Left lung (tissue), 10 donors: Measurements from ENCODE around the gene MEA1. TPM values are rescaled to one million over a fixed set of nuclear protein-coding genes. Genes with fewer than 3 reads are reported as not detected.

Experiments used
- ATAC-seq: fragments of 200-7000 bp; cut with Tn5 transposase; one replicate; pipeline ENCODE4 v1.9.1; 2020; ENCODE audit warnings: moderate library complexity
- DNase-seq, 4 donors: peaks; one replicate each; pipeline ENCODE4 v3.0.0-alpha.2; 2013 to 2020
- H3K27ac ChIP-seq, 2 donors: fragments of 200-600 bp; sonication (generic) in 1 of 2; one replicate each; pipeline versions ENCODE4 v1.5.0 to v1.8.0; 2020 to 2021
- H3K27me3 ChIP-seq, 2 donors: fragments of 200-600 bp; sonication (generic) in 1 of 2; one replicate each; pipeline versions ENCODE4 v1.5.0 to v1.8.0; 2020 to 2021
- H3K36me3 ChIP-seq, 2 donors: fragments of 200-600 bp; sonication (generic) in 1 of 2; one replicate each; pipeline versions ENCODE4 v1.5.0 to v1.8.0; 2020 to 2021
- H3K4me1 ChIP-seq, 2 donors: fragments of 200-600 bp; one replicate each; pipeline ENCODE4 v1.8.0; 2021
- H3K4me3 ChIP-seq, 2 donors: fragments of 200-600 bp; sonication (generic) in 1 of 2; one replicate each; pipeline versions ENCODE4 v1.5.0 to v1.8.0; 2020 to 2021; ENCODE audit warnings: mild to moderate bottlenecking in 1 of 2
- H3K9me3 ChIP-seq, 2 donors: fragments of 200-600 bp; sonication (generic) in 1 of 2; one replicate each; pipeline versions ENCODE4 v1.5.0 to v1.8.0; 2020 to 2021
- intact Hi-C, 2 donors: fragments of 100-400 bp; cut with DNase I; formaldehyde crosslinking; loops; one replicate each; pipeline versions ENCODE4 v1.11.2 to v1.14.2; 2022
- polyA plus RNA-seq, 6 donors: library from polyadenylated mRNA; unstranded; fragments of 120-200 nt; gene quantifications; one replicate each; pipeline ENCODE4 v1.2.1, GENCODE V29; 2013; ENCODE audit not compliant: insufficient read length in 6 of 6
- total RNA-seq, 2 donors: library from RNA; stranded (reverse); fragmentation: NEBNext Ultra II Directional; extraction: Animal tissue kit (Norgen Biotek cat#: 25700); gene quantifications; one replicate each; pipeline ENCODE4 v1.2.1, GENCODE V29; 2021
- TF ChIP-seq, protein P1 (sequence below), 2 donors: fragments of 200-600 bp; sonication (generic) in 1 of 2; IDR thresholded peaks; one replicate each; pipeline versions ENCODE4 v1.5.0 to v1.8.0; 2021; ENCODE audit warnings: antibody characterized with exemption in 2 of 2
- donor health status: DM: no; HTN: yes; CAD: no.
- donor health status: DM: no; HTN: no; CAD: no.

The MEA1 gene
- total and polyA plus RNA-seq, 8 donors, result 42.7 to 82.6 (median 76.4) TPM

DNA sequence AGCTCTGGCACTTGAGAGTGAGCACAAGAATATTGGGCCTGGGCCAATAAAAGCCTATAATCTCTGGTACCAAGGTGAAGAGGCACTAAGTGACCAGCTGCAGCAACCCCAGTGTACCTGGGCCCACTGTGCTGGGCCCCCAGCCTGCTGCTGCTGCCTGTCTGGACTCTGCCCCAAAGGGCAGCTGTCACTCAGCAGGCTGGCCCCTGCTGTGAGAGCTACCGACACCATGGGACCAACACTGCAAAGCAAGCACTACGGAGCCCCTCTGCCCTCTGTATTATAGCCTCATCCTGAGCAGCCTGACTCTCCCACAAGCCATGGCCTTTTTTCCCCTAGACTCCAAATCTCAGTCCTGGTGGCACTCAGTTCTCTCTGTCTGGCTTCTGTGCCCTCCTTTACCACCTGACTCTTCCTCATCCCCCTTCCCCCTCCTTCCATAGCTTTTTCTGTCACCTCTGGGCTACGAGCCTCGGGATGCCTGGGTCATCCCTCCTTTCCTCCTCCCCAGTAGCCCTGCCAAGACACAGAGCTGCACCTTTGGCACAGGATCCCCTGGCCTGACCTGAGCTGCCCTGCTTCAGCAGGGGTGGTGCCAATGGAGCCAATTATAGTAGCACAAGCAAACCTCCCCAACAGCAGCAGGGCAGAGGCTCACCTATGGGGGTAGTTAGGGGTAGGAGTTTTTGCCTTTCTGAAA, 21.9 kb upstream of the MEA1 start:
- ATAC-seq (no peak), DNase-seq (no peak)
- intact Hi-C loops, result no loop called here
- no peaks in the 10 kb centered on the region for H3K4me1 ChIP-seq
- H3K4me3 ChIP-seq, result no peak overlapping the region
- H3K27me3 ChIP-seq, result no peaks in the 10 kb centered on the region
- peaks cover 0 to 100% of the 10 kb centered on the region in 2 donors for H3K36me3 ChIP-seq
- no peak overlapping the region for H3K27ac ChIP-seq
- no peaks in the 10 kb centered on the region for H3K9me3 ChIP-seq
- TF ChIP-seq, protein P1, sequence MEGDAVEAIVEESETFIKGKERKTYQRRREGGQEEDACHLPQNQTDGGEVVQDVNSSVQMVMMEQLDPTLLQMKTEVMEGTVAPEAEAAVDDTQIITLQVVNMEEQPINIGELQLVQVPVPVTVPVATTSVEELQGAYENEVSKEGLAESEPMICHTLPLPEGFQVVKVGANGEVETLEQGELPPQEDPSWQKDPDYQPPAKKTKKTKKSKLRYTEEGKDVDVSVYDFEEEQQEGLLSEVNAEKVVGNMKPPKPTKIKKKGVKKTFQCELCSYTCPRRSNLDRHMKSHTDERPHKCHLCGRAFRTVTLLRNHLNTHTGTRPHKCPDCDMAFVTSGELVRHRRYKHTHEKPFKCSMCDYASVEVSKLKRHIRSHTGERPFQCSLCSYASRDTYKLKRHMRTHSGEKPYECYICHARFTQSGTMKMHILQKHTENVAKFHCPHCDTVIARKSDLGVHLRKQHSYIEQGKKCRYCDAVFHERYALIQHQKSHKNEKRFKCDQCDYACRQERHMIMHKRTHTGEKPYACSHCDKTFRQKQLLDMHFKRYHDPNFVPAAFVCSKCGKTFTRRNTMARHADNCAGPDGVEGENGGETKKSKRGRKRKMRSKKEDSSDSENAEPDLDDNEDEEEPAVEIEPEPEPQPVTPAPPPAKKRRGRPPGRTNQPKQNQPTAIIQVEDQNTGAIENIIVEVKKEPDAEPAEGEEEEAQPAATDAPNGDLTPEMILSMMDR (IDR thresholded peaks at IDR 0.05), result no peak

DNA sequence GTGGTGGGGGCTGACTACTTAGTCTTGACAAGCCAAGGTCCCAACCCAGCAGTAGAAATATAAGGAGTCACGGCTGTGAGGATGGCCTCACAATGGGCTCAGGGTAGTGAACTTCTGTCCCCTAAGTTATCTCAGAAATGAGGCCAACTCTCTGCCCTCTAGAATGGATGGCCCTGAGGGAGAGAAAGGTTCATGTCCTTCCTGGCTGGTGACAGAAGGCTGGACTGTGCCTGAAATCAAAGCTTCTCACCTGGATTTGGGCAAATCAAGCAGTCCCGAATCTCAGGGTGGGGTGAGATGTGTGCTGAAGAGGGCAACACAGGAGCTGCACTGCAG, 20.4 kb upstream of the MEA1 start:
- no peak for DNase-seq
- Histone ChIP-seq H3K27ac (no peak overlapping the region), H3K4me3 (no peak overlapping the region), H3K36me3 (peaks cover 0 to 100% of the 10 kb centered on the region in 2 donors), H3K27me3 (no peaks in the 10 kb centered on the region), H3K4me1 (no peaks in the 10 kb centered on the region), H3K9me3 (no peaks in the 10 kb centered on the region)
- no peak for ATAC-seq
- intact Hi-C loops, result no loop called here
- TF ChIP-seq, protein P1 (IDR thresholded peaks at IDR 0.05), result no peak

DNA sequence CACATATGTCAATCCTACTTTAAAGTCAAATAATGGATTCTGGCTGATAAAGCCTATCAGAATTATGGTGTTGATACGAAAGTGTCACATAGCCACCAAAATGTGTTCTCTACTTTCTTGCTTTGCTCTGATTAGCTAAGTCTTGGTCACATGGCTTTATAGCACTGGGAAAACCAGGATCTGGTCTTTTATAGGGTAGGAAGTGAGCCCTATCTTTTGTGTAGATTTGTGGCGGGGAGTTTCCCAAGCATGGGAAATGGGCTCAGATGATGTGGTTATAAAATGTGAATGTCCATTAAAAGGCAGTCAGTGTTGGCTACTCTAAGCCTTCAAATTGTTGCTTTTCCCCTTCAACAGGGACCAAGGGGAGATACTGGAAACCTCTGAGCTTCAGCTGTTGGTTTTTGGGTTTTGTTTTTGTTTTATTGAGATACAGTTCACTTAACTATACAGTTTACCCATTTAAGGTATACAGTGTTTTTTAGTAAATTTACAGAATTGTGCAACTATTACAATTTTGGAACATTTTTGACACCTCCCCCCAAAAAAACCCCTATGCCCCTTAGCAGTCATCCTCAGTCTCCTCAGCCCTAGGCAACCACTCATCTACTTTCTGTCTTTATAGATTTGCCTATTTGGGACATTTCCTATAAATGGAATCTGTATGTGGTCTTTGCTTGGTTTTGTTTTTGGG, 19.9 kb upstream of the MEA1 start:
- intact Hi-C loops, result no loop called here
- Histone ChIP-seq H3K4me1 (no peaks in the 10 kb centered on the region), H3K9me3 (no peaks in the 10 kb centered on the region), H3K27ac (no peak overlapping the region), H3K36me3 (peaks cover 0 to 100% of the 10 kb centered on the region in 2 donors), H3K4me3 (no peak overlapping the region), H3K27me3 (no peaks in the 10 kb centered on the region)
- ATAC-seq (no peak), DNase-seq (no peak)
- TF ChIP-seq, protein P1 (IDR thresholded peaks at IDR 0.05), result no peak

DNA sequence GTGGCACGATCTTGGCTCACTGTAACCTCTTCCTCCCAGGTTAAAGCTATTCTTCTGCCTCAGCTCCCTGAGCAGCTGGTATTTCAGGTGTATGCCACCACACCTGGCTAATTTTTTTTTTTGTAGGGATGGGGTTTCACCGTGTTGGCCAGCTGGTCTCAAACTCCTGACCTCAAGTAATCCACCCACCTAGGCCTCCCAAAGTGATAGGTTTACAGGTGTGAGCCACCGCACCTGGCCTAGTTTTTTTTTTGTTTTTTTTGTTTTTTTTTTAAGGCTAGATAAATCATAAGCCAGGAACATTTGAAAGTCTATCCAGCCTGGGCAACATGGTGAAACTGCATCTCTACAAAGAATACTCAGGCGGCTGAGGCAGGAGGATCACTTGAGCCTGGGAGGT, 18.6 kb upstream of the MEA1 start:
- intact Hi-C loops, result no loop called here
- TF ChIP-seq, protein P1 (IDR thresholded peaks at IDR 0.05), result no peak
- ATAC-seq (no peak), DNase-seq (no peak)
- no peak overlapping the region for H3K27ac ChIP-seq
- no peaks in the 10 kb centered on the region for H3K27me3 ChIP-seq
- no peaks in the 10 kb centered on the region for H3K4me1 ChIP-seq
- H3K4me3 ChIP-seq, result no peak overlapping the region
- H3K36me3 ChIP-seq, result peaks cover 0 to 99% of the 10 kb centered on the region in 2 donors
- no peaks in the 10 kb centered on the region for H3K9me3 ChIP-seq

DNA sequence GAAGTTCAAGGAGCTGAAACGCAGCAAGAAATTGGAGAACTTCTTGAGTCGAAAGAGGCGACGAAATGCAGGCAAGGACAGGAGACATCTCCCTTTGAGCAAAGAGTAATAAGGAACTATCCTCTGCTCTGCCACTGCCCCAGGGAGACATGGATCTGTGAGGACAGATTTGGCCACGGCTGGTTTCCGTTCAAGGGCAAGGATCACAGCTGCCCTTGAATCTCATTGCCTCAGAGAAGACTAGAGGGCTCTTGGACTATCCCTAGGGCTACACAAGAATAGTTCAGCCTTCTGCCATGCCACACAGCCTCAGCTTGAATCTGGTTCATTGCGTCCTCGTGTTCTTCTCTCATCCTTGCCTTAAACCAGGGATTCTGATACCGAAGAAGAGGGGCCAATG, 15.4 kb upstream of the MEA1 start:
- H3K36me3 ChIP-seq, result peaks cover 0 to 99% of the 10 kb centered on the region in 2 donors
- H3K27me3 ChIP-seq, result no peaks in the 10 kb centered on the region
- no peak for ATAC-seq
- TF ChIP-seq, protein P1 (IDR thresholded peaks at IDR 0.05), result no peak
- H3K27ac ChIP-seq, result no peak overlapping the region
- no peaks in the 10 kb centered on the region for H3K9me3 ChIP-seq
- intact Hi-C loops, result no loop called here
- H3K4me3 ChIP-seq, result no peak overlapping the region
- H3K4me1 ChIP-seq, result no peaks in the 10 kb centered on the region
- no peak for DNase-seq
